ENCODE results near the gene MAGI2. TPM values are rescaled to one million over a fixed set of nuclear protein-coding genes. Genes with fewer than 3 reads are reported as not detected.
"Not testable (repeated sequence)": the region's sequence is repeated elsewhere in the genome, so short reads cannot be mapped to it uniquely, and the experiment has no call there.

MAGI2 gene
- total RNA-seq, 1 donor from 2014 or later: 10.7 TPM

GRCh38 chr7:78306634-78307033 lies 1146.8 kb downstream of the MAGI2 start:
- Mint-ChIP-seq H3K36me3 (ENCODE audit: unreplicated experiment) (no peaks in the 10 kb centered on the region), H3K27ac (ENCODE audit: unreplicated experiment) (no peak overlapping the region), H3K4me3 (ENCODE audit: unreplicated experiment) (no peak overlapping the region), H3K27me3 (ENCODE audit: unreplicated experiment) (no peaks in the 10 kb centered on the region), H3K9me3 (ENCODE audit: unreplicated experiment) (no peaks in the 10 kb centered on the region), H3K4me1 (ENCODE audit: unreplicated experiment) (peaks cover 2% of the 10 kb centered on the region)
- DNase-seq (ENCODE audit: extremely low spot score, unreplicated experiment): no peak
- TF ChIP-seq, protein P1, sequence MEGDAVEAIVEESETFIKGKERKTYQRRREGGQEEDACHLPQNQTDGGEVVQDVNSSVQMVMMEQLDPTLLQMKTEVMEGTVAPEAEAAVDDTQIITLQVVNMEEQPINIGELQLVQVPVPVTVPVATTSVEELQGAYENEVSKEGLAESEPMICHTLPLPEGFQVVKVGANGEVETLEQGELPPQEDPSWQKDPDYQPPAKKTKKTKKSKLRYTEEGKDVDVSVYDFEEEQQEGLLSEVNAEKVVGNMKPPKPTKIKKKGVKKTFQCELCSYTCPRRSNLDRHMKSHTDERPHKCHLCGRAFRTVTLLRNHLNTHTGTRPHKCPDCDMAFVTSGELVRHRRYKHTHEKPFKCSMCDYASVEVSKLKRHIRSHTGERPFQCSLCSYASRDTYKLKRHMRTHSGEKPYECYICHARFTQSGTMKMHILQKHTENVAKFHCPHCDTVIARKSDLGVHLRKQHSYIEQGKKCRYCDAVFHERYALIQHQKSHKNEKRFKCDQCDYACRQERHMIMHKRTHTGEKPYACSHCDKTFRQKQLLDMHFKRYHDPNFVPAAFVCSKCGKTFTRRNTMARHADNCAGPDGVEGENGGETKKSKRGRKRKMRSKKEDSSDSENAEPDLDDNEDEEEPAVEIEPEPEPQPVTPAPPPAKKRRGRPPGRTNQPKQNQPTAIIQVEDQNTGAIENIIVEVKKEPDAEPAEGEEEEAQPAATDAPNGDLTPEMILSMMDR (IDR thresholded peaks at IDR 0.05): no peak

GRCh38 chr7:78301407-78301806 lies 1152.1 kb downstream of the MAGI2 start:
- H3K27ac Mint-ChIP-seq (ENCODE audit: unreplicated experiment): peak overlapping the region; percentile 64
- H3K4me1 Mint-ChIP-seq (ENCODE audit: unreplicated experiment): peaks cover 13% of the 10 kb centered on the region
- H3K4me3 Mint-ChIP-seq (ENCODE audit: unreplicated experiment): peak overlapping the region; percentile 10
- no peak for DNase-seq (ENCODE audit: extremely low spot score, unreplicated experiment)
- TF ChIP-seq, protein P1 (IDR thresholded peaks at IDR 0.05): no peak
- H3K36me3 Mint-ChIP-seq (ENCODE audit: unreplicated experiment): no peaks in the 10 kb centered on the region
- H3K9me3 Mint-ChIP-seq (ENCODE audit: unreplicated experiment): no peaks in the 10 kb centered on the region
- no peaks in the 10 kb centered on the region for H3K27me3 Mint-ChIP-seq (ENCODE audit: unreplicated experiment)

DNA sequence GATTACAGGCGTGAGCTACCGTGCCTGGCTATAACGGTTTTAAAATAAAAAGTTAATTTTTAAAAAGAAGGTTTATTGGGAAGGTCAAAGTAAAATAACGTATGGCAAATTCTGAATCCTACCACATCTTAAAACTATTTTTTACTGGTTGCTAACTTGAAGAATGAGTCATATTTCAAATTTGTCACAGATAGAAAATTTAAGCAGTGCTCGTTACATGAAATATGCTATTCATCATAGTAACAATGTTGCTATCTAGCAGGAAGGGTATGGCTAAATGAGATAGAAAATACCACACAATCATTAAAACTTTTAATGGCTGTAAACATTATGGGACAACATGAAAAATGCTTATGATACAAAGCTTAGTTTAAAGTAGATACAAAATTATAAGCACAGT lies 1154.4 kb downstream of the MAGI2 start:
- no peaks in the 10 kb centered on the region for H3K9me3 Mint-ChIP-seq (ENCODE audit: unreplicated experiment)
- peaks cover 29% of the 10 kb centered on the region for H3K4me1 Mint-ChIP-seq (ENCODE audit: unreplicated experiment)
- H3K27me3 Mint-ChIP-seq (ENCODE audit: unreplicated experiment): no peaks in the 10 kb centered on the region
- TF ChIP-seq, protein P1 (IDR thresholded peaks at IDR 0.05): no peak
- H3K36me3 Mint-ChIP-seq (ENCODE audit: unreplicated experiment): no peaks in the 10 kb centered on the region
- H3K4me3 Mint-ChIP-seq (ENCODE audit: unreplicated experiment): no peak overlapping the region
- DNase-seq (ENCODE audit: extremely low spot score, unreplicated experiment): no peak
- H3K27ac Mint-ChIP-seq (ENCODE audit: unreplicated experiment): no peak overlapping the region

- Mint-ChIP-seq H3K4me1 (ENCODE audit: unreplicated experiment) (peaks cover 27% of the 10 kb centered on the region), H3K36me3 (ENCODE audit: unreplicated experiment) (no peaks in the 10 kb centered on the region)
Observed at GRCh38 chr7:78296644-78297371, 1156.7 kb downstream of the MAGI2 start.

GRCh38 chr7:78296046-78296597 lies 1157.3 kb downstream of the MAGI2 start:
- peaks cover 22% of the 10 kb centered on the region for H3K4me1 Mint-ChIP-seq (ENCODE audit: unreplicated experiment)
- no peaks in the 10 kb centered on the region for H3K9me3 Mint-ChIP-seq (ENCODE audit: unreplicated experiment)
- no peaks in the 10 kb centered on the region for H3K27me3 Mint-ChIP-seq (ENCODE audit: unreplicated experiment)
- DNase-seq (ENCODE audit: extremely low spot score, unreplicated experiment): no peak
- TF ChIP-seq, protein P1 (IDR thresholded peaks at IDR 0.05): no peak
- H3K36me3 Mint-ChIP-seq (ENCODE audit: unreplicated experiment): no peaks in the 10 kb centered on the region
- peak overlapping the region; percentile 16 for H3K27ac Mint-ChIP-seq (ENCODE audit: unreplicated experiment)
- H3K4me3 Mint-ChIP-seq (ENCODE audit: unreplicated experiment): no peak overlapping the region

More at GRCh38 chr7:78296644-78297371, 1156.7 kb downstream of the MAGI2 start:
- no peak overlapping the region for H3K27ac Mint-ChIP-seq (ENCODE audit: unreplicated experiment)
- TF ChIP-seq, protein P1 (IDR thresholded peaks at IDR 0.05): no peak
- no peaks in the 10 kb centered on the region for H3K27me3 Mint-ChIP-seq (ENCODE audit: unreplicated experiment)
- no peak for DNase-seq (ENCODE audit: extremely low spot score, unreplicated experiment)
- H3K4me3 Mint-ChIP-seq (ENCODE audit: unreplicated experiment): no peak overlapping the region
- no peaks in the 10 kb centered on the region for H3K9me3 Mint-ChIP-seq (ENCODE audit: unreplicated experiment)

- not testable (repeated sequence) for H3K27me3 Mint-ChIP-seq (ENCODE audit: unreplicated experiment); H3K36me3 Mint-ChIP-seq (ENCODE audit: unreplicated experiment); DNase-seq (ENCODE audit: extremely low spot score, unreplicated experiment); H3K9me3 Mint-ChIP-seq (ENCODE audit: unreplicated experiment); H3K27ac Mint-ChIP-seq (ENCODE audit: unreplicated experiment); H3K4me1 Mint-ChIP-seq (ENCODE audit: unreplicated experiment); H3K4me3 Mint-ChIP-seq (ENCODE audit: unreplicated experiment)
Observed at GRCh38 chr7:78289471-78289870, 1164.0 kb downstream of the MAGI2 start.

Measured in osteocyte (in vitro differentiated cells).